Occipital lobe (tissue), 2 donors: Measurements from ENCODE around the gene PLA2G2C. TPM values are rescaled to one million over a fixed set of nuclear protein-coding genes. Genes with fewer than 3 reads are reported as not detected.
"Not testable (repeated sequence)": the region's sequence is repeated elsewhere in the genome, so short reads cannot be mapped to it uniquely, and the experiment has no call there.

Experiments
- DNase-seq: peaks from one replicate; lab custom pipeline; 2025; lab: John Stamatoyannopoulos, UW
- total RNA-seq: library from RNA; depleted of rRNA; stranded (reverse); fragments of >200 nt; gene quantifications from one replicate; pipeline ENCODE4 v1.2.3, GENCODE V29; 2014

The PLA2G2C gene
- total RNA-seq, 1 donor from 2014 or later = not detected

- DNase-seq = no peak
These were observed 48.0 kb downstream of the PLA2G2C start for GRCh38 chr1:20138346-20138745.

- no peak for DNase-seq
These were observed 48.7 kb downstream of the PLA2G2C start for GRCh38 chr1:20137604-20138003.

- no peak for DNase-seq
These were observed 49.3 kb downstream of the PLA2G2C start for GRCh38 chr1:20137055-20137454.

- DNase-seq = no peak
These were observed 50.1 kb downstream of the PLA2G2C start for GRCh38 chr1:20136249-20136648.

GRCh38 chr1:20134995-20135394 lies 51.3 kb downstream of the PLA2G2C start:
- DNase-seq = no peak

- DNase-seq = not testable (repeated sequence)
These were observed 55.8 kb downstream of the PLA2G2C start for GRCh38 chr1:20130518-20130917.

- no peak for DNase-seq
These were observed 59.4 kb downstream of the PLA2G2C start for GRCh38 chr1:20126806-20127440.

- no peak for DNase-seq
These were observed 60.1 kb downstream of the PLA2G2C start for GRCh38 chr1:20126041-20126805.

- no peak for DNase-seq
These were observed 61.2 kb downstream of the PLA2G2C start for GRCh38 chr1:20125100-20125499.

- DNase-seq = no peak
These were observed 61.8 kb downstream of the PLA2G2C start for GRCh38 chr1:20124456-20125057.

GRCh38 chr1:20123722-20124455 lies 62.4 kb downstream of the PLA2G2C start:
- DNase-seq = no peak

GRCh38 chr1:20120796-20121195 lies 65.5 kb downstream of the PLA2G2C start:
- DNase-seq = no peak

GRCh38 chr1:20119347-20119746 lies 67.0 kb downstream of the PLA2G2C start, which contains the start of gene PLA2G2D:
Gene PLA2G2D, minus strand, starts transcription at chr1:20119536. Its CDS starts 38 bp downstream, at chr1:20119498.
- DNase-seq = no peak

GRCh38 chr1:20117236-20117635 lies 69.1 kb downstream of the PLA2G2C start:
- DNase-seq = no peak

GRCh38 chr1:20115916-20116315 lies 70.4 kb downstream of the PLA2G2C start:
- DNase-seq = no peak

- no peak for DNase-seq
These were observed 70.8 kb downstream of the PLA2G2C start for GRCh38 chr1:20115479-20115878.

- no peak for DNase-seq
These were observed 72.2 kb downstream of the PLA2G2C start for GRCh38 chr1:20114021-20114648.
